RWPE2 (cell line): Measurements from ENCODE around the gene EID1.

Experiments
- ATAC-seq: fragments of 200-7000 bp; cut with Tn5 transposase; 3 replicates; pipeline ENCODE4 v1.9.1; 2021; ENCODE audit warnings: low read depth
- DNase-seq: peaks from one replicate; pipeline ENCODE4 v3.0.0-alpha.2; 2020; ENCODE audit warnings: low spot score
- H3K27ac ChIP-seq: fragments of 450-650 bp; 2 replicates; pipeline ENCODE4 v1.5.1; 2017; ENCODE audit warnings: mild to moderate bottlenecking; ENCODE audit not compliant: poor library complexity, severe bottlenecking
- H3K27me3 ChIP-seq: fragments of 250-450 bp; sonication (Bioruptor Pico); 2 replicates; pipeline ENCODE4 v1.5.1; 2021; ENCODE audit warnings: mild to moderate bottlenecking, moderate library complexity; ENCODE audit not compliant: insufficient read depth, poor library complexity, severe bottlenecking
- H3K36me3 ChIP-seq: fragments of 250-450 bp; sonication (Bioruptor Pico); 2 replicates; pipeline ENCODE4 v1.5.1; 2020; ENCODE audit warnings: low read depth, mild to moderate bottlenecking, moderate library complexity
- H3K4me1 ChIP-seq: fragments of 250-450 bp; sonication (Bioruptor Pico); 2 replicates; pipeline ENCODE4 v1.5.1; 2021; ENCODE audit warnings: mild to moderate bottlenecking, moderate library complexity; ENCODE audit not compliant: insufficient read depth, poor library complexity, severe bottlenecking
- H3K4me3 ChIP-seq: fragments of 250-450 bp; sonication (Bioruptor Pico); 2 replicates; pipeline ENCODE4 v1.5.1; 2021; ENCODE audit warnings: mild to moderate bottlenecking, moderate library complexity; ENCODE audit not compliant: severe bottlenecking
- H3K9me3 ChIP-seq: fragments of 250-450 bp; sonication (Bioruptor Pico); 2 replicates; pipeline ENCODE4 v1.5.1; 2021; ENCODE audit warnings: mild to moderate bottlenecking, moderate library complexity; ENCODE audit not compliant: severe bottlenecking
- CTCF ChIP-seq: fragments of 450-650 bp; IDR thresholded peaks from one replicate; pipeline ENCODE4 v1.5.1; 2017; ENCODE audit warnings: mild to moderate bottlenecking, moderate library complexity; ENCODE audit not compliant: poor library complexity, severe bottlenecking

Gene EID1

GRCh38 chr15:48925714-48926223, 47.8 kb downstream of the EID1 start:
- Histone ChIP-seq H3K9me3 (no peaks in the 10 kb centered on the region), H3K27me3 (no peaks in the 10 kb centered on the region), H3K4me1 (peaks cover 27% of the 10 kb centered on the region), H3K4me3 (no peak overlapping the region), H3K27ac (peak overlapping the region; percentile 9), H3K36me3 (no peaks in the 10 kb centered on the region)
- no peak for TF ChIP-seq CTCF
- ATAC-seq (peak; percentile 91), DNase-seq (no peak)

DNA sequence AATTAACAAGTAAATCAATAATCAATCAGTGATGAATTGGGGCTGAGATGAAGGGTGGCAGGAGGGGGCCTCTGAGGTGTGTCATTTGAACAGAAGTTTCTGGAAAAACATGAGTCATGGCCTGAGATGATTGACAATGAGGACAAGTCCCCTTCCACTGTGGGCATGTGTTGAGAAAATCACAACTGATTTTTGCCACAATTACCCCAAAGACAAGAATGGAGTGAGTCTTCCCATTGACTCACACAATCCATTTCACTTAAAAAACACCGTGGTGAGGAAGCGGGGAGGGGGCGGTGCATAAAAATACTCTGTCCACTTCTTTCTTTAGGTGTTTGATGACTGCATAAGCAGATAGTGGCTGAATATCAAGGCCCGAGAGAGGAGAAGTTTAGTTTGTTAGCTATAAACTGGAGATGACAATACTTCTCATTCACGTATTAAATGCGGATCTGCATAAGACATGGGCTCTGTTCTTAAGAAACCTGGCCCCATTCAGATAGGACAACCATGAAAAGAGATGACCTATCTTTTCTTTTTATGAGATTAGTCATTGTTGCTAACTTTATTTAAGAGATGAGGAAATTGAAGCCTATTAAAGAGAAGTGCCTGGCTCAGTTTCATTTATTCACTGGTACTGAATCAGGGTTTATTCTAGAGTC, 51.1 kb downstream of the EID1 start:
- ATAC-seq (peak; percentile 12; the same call in 1 of the 3 replicates), DNase-seq (no peak)
- Histone ChIP-seq H3K36me3 (no peaks in the 10 kb centered on the region), H3K4me1 (peaks cover 18% of the 10 kb centered on the region), H3K4me3 (no peak overlapping the region), H3K27ac (no peak overlapping the region), H3K9me3 (no peaks in the 10 kb centered on the region), H3K27me3 (no peaks in the 10 kb centered on the region)
- no peak for TF ChIP-seq CTCF

- ATAC-seq = peak; percentile 21
- H3K27ac ChIP-seq = no peak overlapping the region
Observed at GRCh38 chr15:48929661-48930060, 51.7 kb downstream of the EID1 start.

More at GRCh38 chr15:48929661-48930060, 51.7 kb downstream of the EID1 start:
- H3K9me3 ChIP-seq = no peaks in the 10 kb centered on the region
- H3K4me1 ChIP-seq = peaks cover 18% of the 10 kb centered on the region
- H3K4me3 ChIP-seq = no peak overlapping the region
- no peak for DNase-seq
- TF ChIP-seq CTCF = no peak
- H3K36me3 ChIP-seq = no peaks in the 10 kb centered on the region
- H3K27me3 ChIP-seq = no peaks in the 10 kb centered on the region
